OCI-LY3 (cell line): ENCODE measurements around the gene OR2A12.

ENCODE experiments used
- H2AFZ ChIP-seq: fragments of 200-600, 300-600 bp; shearing (Covaris generic); 2 replicates; pipeline ENCODE4 v1.6.0; 2014; ENCODE audit warnings: antibody characterized with exemption, low read depth, low read length
- H3K27ac ChIP-seq: fragments of 200-600, 300-600 bp; sonication (generic); 2 replicates; pipeline ENCODE4 v1.5.1; 2014; ENCODE audit warnings: mild to moderate bottlenecking, low read length, moderate library complexity, mixed read lengths
- H3K27me3 ChIP-seq: fragments of 200-600, 300-600 bp; sonication (generic); 2 replicates; pipeline ENCODE4 v1.6.1; 2014; ENCODE audit warnings: low read depth, low read length, mixed read lengths
- H3K36me3 ChIP-seq: fragments of 200-600, 300-600 bp; sonication (generic); replicated peaks from 2 replicates; pipeline ENCODE3; 2014; ENCODE audit warnings: low read depth, low read length, mixed read lengths
- H3K4me1 ChIP-seq: fragments of 300-600, 200-600 bp; sonication (generic); 2 replicates; pipeline ENCODE4 v1.6.1; 2014; ENCODE audit warnings: low read length, mixed read lengths
- H3K4me2 ChIP-seq: fragments of 200-600, 300-600 bp; sonication (generic); 2 replicates; pipeline ENCODE4 v1.6.1; 2014; ENCODE audit warnings: low read length, mixed read lengths
- H3K4me3 ChIP-seq: fragments of 300-600, 200-600 bp; sonication (generic); 2 replicates; pipeline ENCODE4 v1.5.1; 2014; ENCODE audit warnings: antibody characterized with exemption, mild to moderate bottlenecking, low read length, moderate library complexity
- H3K79me2 ChIP-seq: fragments of 300-600, 200-600 bp; shearing (Covaris generic); 2 replicates; pipeline ENCODE4 v1.6.1; 2014; ENCODE audit warnings: mild to moderate bottlenecking, low read length, mixed read lengths
- H3K9ac ChIP-seq: fragments of 300-600, 200-600 bp; shearing (Covaris generic); 2 replicates; pipeline ENCODE4 v1.6.0; 2014; ENCODE audit warnings: mild to moderate bottlenecking, low read length, moderate library complexity
- H3K9me3 ChIP-seq: fragments of 200-600, 300-600 bp; shearing (Covaris generic); 2 replicates; pipeline ENCODE4 v1.6.1; 2014; ENCODE audit warnings: low read length, mixed read lengths; ENCODE audit not compliant: insufficient read depth
- H4K20me1 ChIP-seq: fragments of 200-600, 300-600 bp; sonication (generic); 2 replicates; pipeline ENCODE4 v1.6.1; 2016; ENCODE audit warnings: low read length, mixed read lengths; ENCODE audit not compliant: insufficient read depth
- EZH2phosphoT487 ChIP-seq: fragments of 200-600 bp; shearing (Covaris generic); IDR thresholded peaks from 2 replicates; pipeline ENCODE4 v1.6.1; 2018; ENCODE audit warnings: antibody characterized with exemption, mixed run types, low read depth
- TF ChIP-seq, protein P1 (sequence below): fragments of 200-600, 300-600 bp; sonication (generic); IDR thresholded peaks from 2 replicates; pipeline ENCODE4 v1.5.1; 2014; ENCODE audit warnings: antibody characterized with exemption, low read length, low read depth

Gene OR2A12

DNA sequence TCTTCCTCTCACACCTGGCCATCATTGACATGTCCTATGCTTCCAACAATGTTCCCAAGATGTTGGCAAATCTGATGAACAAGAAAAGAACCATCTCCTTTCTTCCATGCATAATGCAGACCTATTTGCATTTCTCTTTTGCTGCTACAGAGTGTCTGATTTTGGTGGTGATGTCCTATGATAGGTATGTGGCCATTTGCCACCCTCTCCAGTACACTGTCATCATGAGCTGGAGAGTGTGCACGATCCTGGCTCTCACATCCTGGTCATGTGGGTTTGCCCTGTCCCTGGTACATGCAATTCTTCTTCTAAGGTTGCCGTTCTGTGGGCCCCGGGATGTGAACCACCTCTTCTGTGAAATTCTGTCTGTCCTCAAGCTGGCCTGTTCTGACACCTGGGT lies 56.1 kb downstream of the OR2A12 start:
- H3K27me3 ChIP-seq = no peaks in the 10 kb centered on the region
- H4K20me1 ChIP-seq = no peaks in the 10 kb centered on the region
- no peak overlapping the region for H3K4me2 ChIP-seq
- no peak overlapping the region for H3K4me3 ChIP-seq
- no peaks in the 10 kb centered on the region for H3K36me3 ChIP-seq
- no peak overlapping the region for H3K27ac ChIP-seq
- H3K9me3 ChIP-seq = 0 out of 2 replicates have a peak, but pooled peaks cover 1% of the 10 kb centered on the region
- H3K79me2 ChIP-seq = no peaks in the 10 kb centered on the region
- TF ChIP-seq EZH2phosphoT487 = no peak
- TF ChIP-seq, protein P1, sequence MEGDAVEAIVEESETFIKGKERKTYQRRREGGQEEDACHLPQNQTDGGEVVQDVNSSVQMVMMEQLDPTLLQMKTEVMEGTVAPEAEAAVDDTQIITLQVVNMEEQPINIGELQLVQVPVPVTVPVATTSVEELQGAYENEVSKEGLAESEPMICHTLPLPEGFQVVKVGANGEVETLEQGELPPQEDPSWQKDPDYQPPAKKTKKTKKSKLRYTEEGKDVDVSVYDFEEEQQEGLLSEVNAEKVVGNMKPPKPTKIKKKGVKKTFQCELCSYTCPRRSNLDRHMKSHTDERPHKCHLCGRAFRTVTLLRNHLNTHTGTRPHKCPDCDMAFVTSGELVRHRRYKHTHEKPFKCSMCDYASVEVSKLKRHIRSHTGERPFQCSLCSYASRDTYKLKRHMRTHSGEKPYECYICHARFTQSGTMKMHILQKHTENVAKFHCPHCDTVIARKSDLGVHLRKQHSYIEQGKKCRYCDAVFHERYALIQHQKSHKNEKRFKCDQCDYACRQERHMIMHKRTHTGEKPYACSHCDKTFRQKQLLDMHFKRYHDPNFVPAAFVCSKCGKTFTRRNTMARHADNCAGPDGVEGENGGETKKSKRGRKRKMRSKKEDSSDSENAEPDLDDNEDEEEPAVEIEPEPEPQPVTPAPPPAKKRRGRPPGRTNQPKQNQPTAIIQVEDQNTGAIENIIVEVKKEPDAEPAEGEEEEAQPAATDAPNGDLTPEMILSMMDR = no peak
- H2AFZ ChIP-seq = no peak overlapping the region
- H3K9ac ChIP-seq = no peak overlapping the region
- H3K4me1 ChIP-seq = no peaks in the 10 kb centered on the region

DNA sequence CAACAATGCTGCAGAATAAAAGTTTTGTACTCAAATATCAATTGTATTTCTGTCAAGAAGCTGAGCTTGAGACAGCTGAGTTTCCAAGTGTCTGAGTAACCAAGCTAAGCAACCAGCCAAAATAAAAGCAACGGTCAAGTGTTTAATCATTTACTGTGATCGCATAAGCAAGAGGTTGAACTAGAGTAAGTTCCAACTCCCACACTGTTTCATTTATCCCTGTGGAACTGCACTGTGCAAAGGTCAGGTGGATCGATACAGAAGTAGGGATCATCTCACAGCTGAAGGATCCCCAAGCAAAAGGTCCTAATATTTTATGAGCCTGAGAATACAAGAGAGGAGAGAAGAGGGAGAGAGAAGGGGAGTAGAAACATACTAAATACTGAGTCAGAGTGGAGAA lies 58.3 kb downstream of the OR2A12 start:
- no peaks in the 10 kb centered on the region for H3K27me3 ChIP-seq
- no peak overlapping the region for H3K9ac ChIP-seq
- no peaks in the 10 kb centered on the region for H3K36me3 ChIP-seq
- TF ChIP-seq, protein P1 = no peak
- no peak for TF ChIP-seq EZH2phosphoT487
- H3K4me3 ChIP-seq = no peak overlapping the region
- no peaks in the 10 kb centered on the region for H4K20me1 ChIP-seq
- no peak overlapping the region for H2AFZ ChIP-seq
- H3K27ac ChIP-seq = no peak overlapping the region
- H3K79me2 ChIP-seq = no peaks in the 10 kb centered on the region
- H3K9me3 ChIP-seq = peaks cover 9% of the 10 kb centered on the region; the same call in 1 of the 2 replicates
- no peaks in the 10 kb centered on the region for H3K4me1 ChIP-seq
- no peak overlapping the region for H3K4me2 ChIP-seq

DNA sequence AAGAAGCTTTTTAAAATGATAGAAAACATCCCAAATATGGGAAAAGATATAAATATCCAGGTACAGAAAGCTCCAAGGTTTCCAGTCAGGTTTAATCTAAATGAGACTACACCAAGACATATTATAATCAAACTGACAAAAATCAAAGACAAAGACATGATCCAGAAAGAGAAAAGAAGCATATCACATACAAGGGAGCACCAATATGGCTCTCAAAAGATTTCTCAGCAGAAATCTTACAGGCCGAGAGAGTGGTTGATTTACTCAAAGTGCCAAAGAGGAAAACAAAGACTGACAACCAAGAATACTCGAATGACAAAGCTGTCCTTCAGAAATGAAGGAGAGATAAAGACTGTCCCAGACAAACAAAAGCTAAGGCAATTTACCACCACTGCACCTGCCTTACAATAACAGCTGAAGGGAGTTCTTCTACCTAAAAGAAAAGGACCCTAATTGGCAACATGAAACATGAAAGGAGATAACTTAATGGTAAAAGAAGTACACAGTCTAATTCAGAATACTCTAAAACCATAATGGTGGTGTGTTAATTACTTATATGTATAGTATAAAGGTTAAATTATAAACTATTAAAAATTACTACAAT lies 62.2 kb downstream of the OR2A12 start:
- no peak overlapping the region for H3K4me2 ChIP-seq
- no peak overlapping the region for H3K9ac ChIP-seq
- H3K9me3 ChIP-seq = peaks cover 9% of the 10 kb centered on the region; the same call in 1 of the 2 replicates
- H3K4me1 ChIP-seq = no peaks in the 10 kb centered on the region
- TF ChIP-seq, protein P1 = no peak
- no peak for TF ChIP-seq EZH2phosphoT487
- H3K79me2 ChIP-seq = no peaks in the 10 kb centered on the region
- H4K20me1 ChIP-seq = no peaks in the 10 kb centered on the region
- H3K4me3 ChIP-seq = no peak overlapping the region
- H3K36me3 ChIP-seq = no peaks in the 10 kb centered on the region
- peaks cover 7% of the 10 kb centered on the region; the same call in 1 of the 2 replicates for H3K27me3 ChIP-seq
- H3K27ac ChIP-seq = no peak overlapping the region
- no peak overlapping the region for H2AFZ ChIP-seq
